Measurements from ENCODE around the gene DMXL1. TPM values are rescaled to one million over a fixed set of nuclear protein-coding genes. Genes with fewer than 3 reads are reported as not detected.

DMXL1 gene
- polyA plus RNA-seq, 2 of the 4 experiments (the other 2 are of a cell fraction) = 8.4 to 28.8 TPM

DNA sequence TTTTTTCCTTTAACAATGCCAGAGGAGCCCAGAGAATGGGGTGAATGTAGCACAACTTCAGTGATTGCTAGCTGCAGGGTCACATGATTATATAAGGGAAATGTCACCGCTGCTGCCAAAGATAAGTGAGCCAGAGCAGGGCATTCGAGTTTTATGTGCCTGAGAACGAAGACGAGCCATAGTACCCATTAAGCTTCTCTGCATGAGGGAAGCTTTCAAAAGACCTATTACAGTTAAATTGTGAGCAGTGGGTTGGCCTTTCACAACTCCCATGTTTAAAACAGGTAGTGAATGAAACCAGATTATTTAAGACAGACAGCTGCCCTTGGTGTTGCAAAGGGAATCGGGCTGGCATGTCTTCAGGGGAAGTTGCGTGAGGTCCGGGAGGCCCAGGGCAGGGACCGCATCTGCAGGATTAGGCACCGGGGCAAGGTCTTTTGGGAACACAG lies 202.5 kb downstream of the DMXL1 start:
- 87% methylated on average over 9 of the region's 9 CpGs for WGBS (ENCODE audit: missing lambda C conversion rate)
- Histone ChIP-seq H3K4me1 (peaks cover 61% of the 10 kb centered on the region), H3K27ac (peak overlapping the region in 1 of 2 experiments; percentile 74; a peak in 2 of 6 replicates), H3K4me3 (no peak overlapping the region), H3K9me3 (no peaks in the 10 kb centered on the region), H3K4me2 (peak overlapping the region; percentile 59)
- FAIRE-seq = no peak
- CTCF ChIA-PET = interaction anchor here (0.9 to 2.8 kb wide), 4 partner anchors 9 to 50 kb away, joined by 3 to 10 read pairs (median 4); no protein-coding TSS in a partner anchor
- no peak for DNase-seq (ENCODE audit: low read depth in 1 of 2, low spot score in 1 of 2)
- ATAC-seq = no peak
- TF ChIP-seq, protein P1, sequence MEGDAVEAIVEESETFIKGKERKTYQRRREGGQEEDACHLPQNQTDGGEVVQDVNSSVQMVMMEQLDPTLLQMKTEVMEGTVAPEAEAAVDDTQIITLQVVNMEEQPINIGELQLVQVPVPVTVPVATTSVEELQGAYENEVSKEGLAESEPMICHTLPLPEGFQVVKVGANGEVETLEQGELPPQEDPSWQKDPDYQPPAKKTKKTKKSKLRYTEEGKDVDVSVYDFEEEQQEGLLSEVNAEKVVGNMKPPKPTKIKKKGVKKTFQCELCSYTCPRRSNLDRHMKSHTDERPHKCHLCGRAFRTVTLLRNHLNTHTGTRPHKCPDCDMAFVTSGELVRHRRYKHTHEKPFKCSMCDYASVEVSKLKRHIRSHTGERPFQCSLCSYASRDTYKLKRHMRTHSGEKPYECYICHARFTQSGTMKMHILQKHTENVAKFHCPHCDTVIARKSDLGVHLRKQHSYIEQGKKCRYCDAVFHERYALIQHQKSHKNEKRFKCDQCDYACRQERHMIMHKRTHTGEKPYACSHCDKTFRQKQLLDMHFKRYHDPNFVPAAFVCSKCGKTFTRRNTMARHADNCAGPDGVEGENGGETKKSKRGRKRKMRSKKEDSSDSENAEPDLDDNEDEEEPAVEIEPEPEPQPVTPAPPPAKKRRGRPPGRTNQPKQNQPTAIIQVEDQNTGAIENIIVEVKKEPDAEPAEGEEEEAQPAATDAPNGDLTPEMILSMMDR (IDR thresholded peaks at IDR 0.05) = no peak
- TF ChIP-seq TP53 (CRISPR knock-in tag; IDR thresholded peaks at IDR 0.05) = no peak
- TF ChIP-seq CHD2 (IDR thresholded peaks at IDR 0.05; ENCODE audit: low read length, partially characterized antibody) = no peak
- TF ChIP-seq RFX5 (IDR thresholded peaks at IDR 0.05) = no peak
- TF ChIP-seq CEBPB (IDR thresholded peaks at IDR 0.05) = no peak
- no peak for TF ChIP-seq HDAC2 (IDR thresholded peaks at IDR 0.05)
- no peak for TF ChIP-seq HEYL (CRISPR knock-in tag; IDR thresholded peaks at IDR 0.05)
- TF ChIP-seq CHD4 (IDR thresholded peaks at IDR 0.05; ENCODE audit: borderline replicate concordance) = no peak
- no peak for TF ChIP-seq MAFK (IDR thresholded peaks at IDR 0.05; ENCODE audit: partially characterized antibody)
- no peak for TF ChIP-seq HOXB13 (CRISPR knock-in tag; IDR thresholded peaks at IDR 0.05; ENCODE audit: low read depth)
- no peak for TF ChIP-seq MAX (IDR thresholded peaks at IDR 0.05)
- TF ChIP-seq, protein P2, sequence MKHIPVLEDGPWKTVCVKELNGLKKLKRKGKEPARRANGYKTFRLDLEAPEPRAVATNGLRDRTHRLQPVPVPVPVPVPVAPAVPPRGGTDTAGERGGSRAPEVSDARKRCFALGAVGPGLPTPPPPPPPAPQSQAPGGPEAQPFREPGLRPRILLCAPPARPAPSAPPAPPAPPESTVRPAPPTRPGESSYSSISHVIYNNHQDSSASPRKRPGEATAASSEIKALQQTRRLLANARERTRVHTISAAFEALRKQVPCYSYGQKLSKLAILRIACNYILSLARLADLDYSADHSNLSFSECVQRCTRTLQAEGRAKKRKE (CRISPR knock-in tag; IDR thresholded peaks at IDR 0.05; ENCODE audit: low read depth) = no peak
- TF ChIP-seq RARB (CRISPR knock-in tag; IDR thresholded peaks at IDR 0.05) = no peak
- no peak for TF ChIP-seq ZC3H11A (IDR thresholded peaks at IDR 0.05)
- POLR2A ChIA-PET = interaction anchor here (0.7 kb wide), 1 partner anchor 31 kb away, joined by 3 read pairs; no protein-coding TSS in a partner anchor

DNA sequence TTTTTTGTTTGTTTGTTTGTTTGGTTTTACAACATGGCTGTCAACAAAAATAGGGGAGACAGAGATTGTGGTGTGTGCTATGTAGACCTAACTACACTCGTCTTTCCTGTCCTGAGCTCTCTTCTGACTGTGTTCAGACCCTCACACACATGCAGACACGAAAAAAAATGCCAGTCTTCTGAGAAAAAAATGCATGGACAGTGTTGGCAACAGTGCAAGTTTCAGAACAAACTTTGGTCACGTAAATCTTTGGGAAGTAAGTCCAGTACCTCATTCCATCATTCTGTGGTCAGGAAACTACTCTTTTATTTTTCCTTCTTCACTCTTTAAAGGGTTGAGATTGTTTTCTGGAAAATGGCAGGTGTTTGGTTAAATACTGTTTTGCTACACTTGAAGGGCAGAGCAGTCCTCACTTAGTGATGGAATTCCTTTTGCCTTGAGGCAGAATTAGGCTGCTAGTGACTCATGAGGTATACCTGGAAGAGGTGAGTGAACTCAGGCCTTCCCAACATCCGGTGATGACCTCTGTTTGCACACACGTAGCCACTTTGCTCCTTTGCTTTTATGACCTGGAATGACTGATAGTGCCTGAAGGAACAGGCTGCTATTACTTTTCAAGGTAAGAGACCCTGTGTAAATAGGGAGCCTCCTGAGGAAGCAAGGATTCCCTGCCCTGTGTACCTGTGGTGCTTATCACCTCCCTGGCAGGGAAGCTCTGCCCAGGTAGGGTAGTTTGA lies 203.3 kb downstream of the DMXL1 start:
- peak in 1 of 2 experiments; percentile 55 for DNase-seq (ENCODE audit: low read depth in 1 of 2, low spot score in 1 of 2)
- ChIA-PET CTCF (interaction anchor here (0.9 to 2.8 kb wide), 7 partner anchors 8 to 286 kb away, joined by 3 to 10 read pairs (median 4); partner anchors contain the start of gene DTWD2), POLR2A (interaction anchor here (0.7 kb wide), 1 partner anchor 30 kb away, joined by 3 read pairs; no protein-coding TSS in a partner anchor)
- H3K27ac ChIP-seq = peak overlapping the region; percentile 39 to 74; a peak in 5 of 6 replicates
- H3K4me1 ChIP-seq = peaks cover 63% of the 10 kb centered on the region
- peak overlapping the region; percentile 59 for H3K4me2 ChIP-seq
- no peak overlapping the region for H3K4me3 ChIP-seq
- H3K9me3 ChIP-seq = no peaks in the 10 kb centered on the region
- ATAC-seq = peak; percentile 21 to 48; a peak in 4 of 6 replicates
- no peak for FAIRE-seq
- TF ChIP-seq NFE2L2 (conservative IDR thresholded peaks at IDR 0.05; ENCODE audit: low read length) (no peak), CBX2 (IDR thresholded peaks at IDR 0.05; ENCODE audit: borderline replicate concordance, low read depth) (no peak), HOXB5 (CRISPR knock-in tag; IDR thresholded peaks at IDR 0.05) (no peak), SREBF2 (IDR thresholded peaks at IDR 0.05) (no peak), HDAC2 (IDR thresholded peaks at IDR 0.05) (no peak), EHMT2 (IDR thresholded peaks at IDR 0.05; ENCODE audit: low read depth) (no peak), PHF8 (IDR thresholded peaks at IDR 0.05; ENCODE audit: borderline replicate concordance, low read depth) (no peak), RNF2 (IDR thresholded peaks at IDR 0.05; ENCODE audit: borderline replicate concordance, low read depth) (no peak)
- TF ChIP-seq, protein P2 (CRISPR knock-in tag; IDR thresholded peaks at IDR 0.05; ENCODE audit: low read depth) = no peak
- WGBS (ENCODE audit: missing lambda C conversion rate) = 35% methylated on average over 5 of the region's 5 CpGs

Measured in A549 (cell line).